ENCODE data around the gene MYO1G.

Gene MYO1G

GRCh38 chr7:44971188-44971901 lies 7.5 kb downstream of the MYO1G start:
- H2BK5ac ChIP-seq (ENCODE audit: low read depth, low read length, poor library complexity) = no peak overlapping the region
- H2BK120ac ChIP-seq (ENCODE audit: insufficient read depth, low read length, poor library complexity) = no peak overlapping the region
- no peak overlapping the region for H3K4me2 ChIP-seq (ENCODE audit: low read length)
- DNase-seq = no peak
- H3K4me3 ChIP-seq (ENCODE audit: low read depth, low read length) = no peak overlapping the region
- no peak overlapping the region for H3K4ac ChIP-seq (ENCODE audit: low read depth, low read length)
- H4K12ac ChIP-seq (ENCODE audit: low read depth, low read length) = no peak overlapping the region
- no peak overlapping the region for H2AFZ ChIP-seq (ENCODE audit: insufficient read depth, low read length, poor library complexity)
- H4K8ac ChIP-seq (ENCODE audit: low read depth, low read length) = no peak overlapping the region
- no peaks in the 10 kb centered on the region for H3K36me3 ChIP-seq (ENCODE audit: control insufficient read depth in 1 of 2, insufficient read depth in 2 of 2, low read length in 2 of 2)
- H2BK12ac ChIP-seq (ENCODE audit: low read length) = no peak overlapping the region
- H3K79me1 ChIP-seq (ENCODE audit: low read length) = no peaks in the 10 kb centered on the region
- no CpG with 5 or more reads among the region's 10 CpGs for WGBS (ENCODE audit: extremely low coverage, insufficient coverage, insufficient read length)
- H3K79me2 ChIP-seq (ENCODE audit: control insufficient read depth, insufficient read depth, low read length, poor library complexity) = no peaks in the 10 kb centered on the region
- no peaks in the 10 kb centered on the region for H3K27me3 ChIP-seq (ENCODE audit: insufficient read depth, low read length)
- H4K91ac ChIP-seq (ENCODE audit: low read depth, low read length) = no peak overlapping the region
- no peaks in the 10 kb centered on the region for H3K9me3 ChIP-seq (ENCODE audit: insufficient read depth, low read depth, low read length)
- H3K4me1 ChIP-seq (ENCODE audit: control insufficient read depth in 1 of 2, insufficient read depth in 2 of 2, low read length in 2 of 2) = no peaks in the 10 kb centered on the region
- H3K14ac ChIP-seq (ENCODE audit: low read length) = no peak overlapping the region
- H3K9ac ChIP-seq (ENCODE audit: low read length) = no peak overlapping the region
- H2AK5ac ChIP-seq (ENCODE audit: low read length) = no peak overlapping the region
- no peak overlapping the region for H3K18ac ChIP-seq (ENCODE audit: low read length)
- no peak overlapping the region for H3K27ac ChIP-seq (ENCODE audit: low read depth, low read length)
- no peak overlapping the region for H3K23ac ChIP-seq (ENCODE audit: low read length)

- no peak overlapping the region for H2AFZ ChIP-seq (ENCODE audit: insufficient read depth, low read length, poor library complexity)
- no peak overlapping the region for H2AK5ac ChIP-seq (ENCODE audit: low read length)
- H3K79me2 ChIP-seq (ENCODE audit: control insufficient read depth, insufficient read depth, low read length, poor library complexity) = no peaks in the 10 kb centered on the region
- H3K36me3 ChIP-seq (ENCODE audit: control insufficient read depth in 1 of 2, insufficient read depth in 2 of 2, low read length in 2 of 2) = no peaks in the 10 kb centered on the region
- H3K9me3 ChIP-seq (ENCODE audit: insufficient read depth, low read depth, low read length) = no peaks in the 10 kb centered on the region
- no peak overlapping the region for H3K23ac ChIP-seq (ENCODE audit: low read length)
- no peak overlapping the region for H2BK5ac ChIP-seq (ENCODE audit: low read depth, low read length, poor library complexity)
- H3K4me1 ChIP-seq (ENCODE audit: control insufficient read depth in 1 of 2, insufficient read depth in 2 of 2, low read length in 2 of 2) = no peaks in the 10 kb centered on the region
- H3K4ac ChIP-seq (ENCODE audit: low read depth, low read length) = no peak overlapping the region
- no peak overlapping the region for H3K9ac ChIP-seq (ENCODE audit: low read length)
- no peaks in the 10 kb centered on the region for H3K27me3 ChIP-seq (ENCODE audit: insufficient read depth, low read length)
- H3K79me1 ChIP-seq (ENCODE audit: low read length) = no peaks in the 10 kb centered on the region
- no peak overlapping the region for H4K91ac ChIP-seq (ENCODE audit: low read depth, low read length)
- H4K12ac ChIP-seq (ENCODE audit: low read depth, low read length) = no peak overlapping the region
- H4K8ac ChIP-seq (ENCODE audit: low read depth, low read length) = no peak overlapping the region
- no peak for DNase-seq
- H2BK120ac ChIP-seq (ENCODE audit: insufficient read depth, low read length, poor library complexity) = no peak overlapping the region
- H3K27ac ChIP-seq (ENCODE audit: low read depth, low read length) = no peak overlapping the region
- H3K18ac ChIP-seq (ENCODE audit: low read length) = no peak overlapping the region
- no peak overlapping the region for H3K14ac ChIP-seq (ENCODE audit: low read length)
- no CpG with 5 or more reads among the region's 18 CpGs for WGBS (ENCODE audit: extremely low coverage, insufficient coverage, insufficient read length)
- no peak overlapping the region for H3K4me3 ChIP-seq (ENCODE audit: low read depth, low read length)
- H2BK12ac ChIP-seq (ENCODE audit: low read length) = no peak overlapping the region
- H3K4me2 ChIP-seq (ENCODE audit: low read length) = no peak overlapping the region
These were observed 8.2 kb downstream of the MYO1G start for GRCh38 chr7:44970523-44971051.

- Histone ChIP-seq H2BK5ac (ENCODE audit: low read depth, low read length, poor library complexity) (no peak overlapping the region), H3K9me3 (ENCODE audit: insufficient read depth, low read depth, low read length) (no peaks in the 10 kb centered on the region), H4K8ac (ENCODE audit: low read depth, low read length) (no peak overlapping the region), H3K27ac (ENCODE audit: low read depth, low read length) (no peak overlapping the region), H3K18ac (ENCODE audit: low read length) (no peak overlapping the region), H2AK5ac (ENCODE audit: low read length) (no peak overlapping the region), H2BK120ac (ENCODE audit: insufficient read depth, low read length, poor library complexity) (no peak overlapping the region), H4K12ac (ENCODE audit: low read depth, low read length) (no peak overlapping the region), H3K27me3 (ENCODE audit: insufficient read depth, low read length) (no peaks in the 10 kb centered on the region), H3K4me3 (ENCODE audit: low read depth, low read length) (no peak overlapping the region), H3K4me1 (ENCODE audit: control insufficient read depth in 1 of 2, insufficient read depth in 2 of 2, low read length in 2 of 2) (no peaks in the 10 kb centered on the region), H3K79me2 (ENCODE audit: control insufficient read depth, insufficient read depth, low read length, poor library complexity) (no peaks in the 10 kb centered on the region), H4K91ac (ENCODE audit: low read depth, low read length) (no peak overlapping the region), H2BK12ac (ENCODE audit: low read length) (no peak overlapping the region), H3K36me3 (ENCODE audit: control insufficient read depth in 1 of 2, insufficient read depth in 2 of 2, low read length in 2 of 2) (no peaks in the 10 kb centered on the region), H3K4ac (ENCODE audit: low read depth, low read length) (no peak overlapping the region), H3K4me2 (ENCODE audit: low read length) (no peak overlapping the region), H3K79me1 (ENCODE audit: low read length) (no peaks in the 10 kb centered on the region), H3K9ac (ENCODE audit: low read length) (no peak overlapping the region), H3K14ac (ENCODE audit: low read length) (no peak overlapping the region), H3K23ac (ENCODE audit: low read length) (no peak overlapping the region), H2AFZ (ENCODE audit: insufficient read depth, low read length, poor library complexity) (no peak overlapping the region)
- no peak for DNase-seq
- WGBS (ENCODE audit: extremely low coverage, insufficient coverage, insufficient read length) = no CpG with 5 or more reads among the region's 21 CpGs
These were observed 8.9 kb downstream of the MYO1G start for GRCh38 chr7:44969701-44970522.

GRCh38 chr7:44969049-44969700 lies 9.6 kb downstream of the MYO1G start:
- Histone ChIP-seq H3K27ac (ENCODE audit: low read depth, low read length) (no peak overlapping the region), H2AK5ac (ENCODE audit: low read length) (no peak overlapping the region), H4K8ac (ENCODE audit: low read depth, low read length) (no peak overlapping the region), H2BK12ac (ENCODE audit: low read length) (no peak overlapping the region), H3K9me3 (ENCODE audit: insufficient read depth, low read depth, low read length) (no peaks in the 10 kb centered on the region), H3K27me3 (ENCODE audit: insufficient read depth, low read length) (no peaks in the 10 kb centered on the region), H3K79me2 (ENCODE audit: control insufficient read depth, insufficient read depth, low read length, poor library complexity) (no peaks in the 10 kb centered on the region), H3K14ac (ENCODE audit: low read length) (no peak overlapping the region), H3K4me1 (ENCODE audit: control insufficient read depth in 1 of 2, insufficient read depth in 2 of 2, low read length in 2 of 2) (no peaks in the 10 kb centered on the region), H3K18ac (ENCODE audit: low read length) (no peak overlapping the region), H3K4me3 (ENCODE audit: low read depth, low read length) (no peak overlapping the region), H3K23ac (ENCODE audit: low read length) (no peak overlapping the region), H4K12ac (ENCODE audit: low read depth, low read length) (no peak overlapping the region), H3K4ac (ENCODE audit: low read depth, low read length) (no peak overlapping the region), H2AFZ (ENCODE audit: insufficient read depth, low read length, poor library complexity) (no peak overlapping the region), H3K79me1 (ENCODE audit: low read length) (no peaks in the 10 kb centered on the region), H3K36me3 (ENCODE audit: control insufficient read depth in 1 of 2, insufficient read depth in 2 of 2, low read length in 2 of 2) (no peaks in the 10 kb centered on the region), H2BK5ac (ENCODE audit: low read depth, low read length, poor library complexity) (no peak overlapping the region), H3K4me2 (ENCODE audit: low read length) (no peak overlapping the region), H2BK120ac (ENCODE audit: insufficient read depth, low read length, poor library complexity) (no peak overlapping the region), H3K9ac (ENCODE audit: low read length) (no peak overlapping the region), H4K91ac (ENCODE audit: low read depth, low read length) (no peak overlapping the region)
- no peak for DNase-seq
- WGBS (ENCODE audit: extremely low coverage, insufficient coverage, insufficient read length) = no CpG with 5 or more reads among the region's 11 CpGs
